Activated CD8-positive, alpha-beta memory T cell treated with anti-CD3 and anti-CD28 coated beads for 4 hours (primary cell): Measurements from ENCODE around the gene TTC33.
"Not testable (repeated sequence)": the region's sequence is repeated elsewhere in the genome, so short reads cannot be mapped to it uniquely, and the experiment has no call there.

Experiments used
- DNase-seq, 2 donors: peaks; one replicate each; pipeline ENCODE4 v3.0.0-alpha.2; 2020; ENCODE audit warnings: low read depth in 2 of 2

Gene TTC33

DNA sequence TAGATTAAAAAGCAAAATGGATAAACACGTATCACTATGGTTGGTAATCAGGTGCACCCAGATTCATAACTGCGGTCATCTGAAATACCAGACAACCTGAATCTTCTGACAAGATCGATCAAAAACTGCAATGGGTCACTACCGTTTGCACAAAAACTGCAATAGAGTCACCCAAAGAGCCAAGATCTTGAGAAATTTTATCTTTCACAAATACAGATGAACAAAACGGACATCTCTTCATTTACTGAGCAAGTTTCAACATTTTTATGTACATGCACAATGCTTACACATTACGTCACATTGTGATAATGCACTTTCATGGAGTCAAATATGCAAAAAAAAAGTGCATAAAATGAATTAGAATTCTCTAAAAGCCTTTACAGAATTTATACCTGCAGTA is 23.8 kb upstream of the TTC33 start:
- DNase-seq: no peak

GRCh38 chr5:40778133-40778532 is 22.4 kb upstream of the TTC33 start:
- DNase-seq: no peak

GRCh38 chr5:40776658-40776977 is 20.9 kb upstream of the TTC33 start:
- no peak for DNase-seq

- no peak for DNase-seq
These were observed 20.3 kb upstream of the TTC33 start for GRCh38 chr5:40775846-40776657.

DNA sequence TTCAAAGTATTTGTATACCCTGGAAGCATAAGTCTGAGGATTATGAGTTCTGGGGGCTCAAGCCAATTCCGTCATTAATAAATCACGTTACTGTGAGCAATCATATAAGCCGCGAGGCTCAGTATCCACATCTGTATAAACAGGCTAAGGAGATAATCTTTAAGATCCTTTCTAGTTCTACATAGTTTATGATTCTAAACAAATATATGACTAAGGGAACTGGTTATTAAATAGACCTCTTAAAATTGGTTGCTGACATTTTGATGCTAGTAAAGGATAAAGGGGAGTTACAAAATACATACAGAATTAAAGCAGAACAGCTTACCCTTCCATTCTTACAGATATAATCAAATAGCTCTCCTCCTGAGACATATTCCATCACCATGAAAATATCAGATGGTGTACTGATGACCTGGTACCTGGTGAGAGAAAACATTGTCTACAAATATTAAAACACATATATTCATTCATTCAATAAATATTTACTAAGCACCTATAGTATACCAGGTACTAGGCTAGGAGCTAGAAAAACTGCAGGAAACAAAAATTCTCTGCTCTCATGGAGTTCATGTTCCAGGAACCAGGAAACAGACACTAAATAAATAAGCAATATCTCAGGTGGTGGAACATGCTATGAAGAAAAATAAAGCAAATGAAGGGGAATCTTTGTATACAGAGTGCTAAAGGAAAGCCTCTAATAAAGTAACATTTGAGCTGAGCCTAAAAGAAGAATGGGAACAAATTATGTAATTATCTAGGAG is 19.5 kb upstream of the TTC33 start:
- no peak for DNase-seq

DNA sequence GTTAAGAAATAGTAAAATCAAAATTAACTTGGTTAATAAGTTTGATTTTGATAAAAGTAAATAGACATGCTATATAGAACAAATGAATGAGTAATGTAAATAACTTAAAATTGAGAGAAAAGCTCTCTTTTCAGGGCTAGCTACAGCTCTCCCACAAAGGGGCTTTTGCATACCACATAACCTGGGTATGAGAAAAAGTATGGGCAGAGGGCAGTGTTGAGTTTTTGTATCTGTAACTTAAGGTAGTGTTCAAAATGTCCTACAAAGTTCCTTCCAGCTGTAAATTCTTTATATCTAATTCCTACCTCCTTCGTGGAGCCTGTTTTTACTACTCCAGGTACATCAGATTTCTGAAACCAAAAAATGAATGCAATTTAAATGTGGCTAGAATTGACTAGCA is 18.9 kb upstream of the TTC33 start:
- DNase-seq: no peak

DNA sequence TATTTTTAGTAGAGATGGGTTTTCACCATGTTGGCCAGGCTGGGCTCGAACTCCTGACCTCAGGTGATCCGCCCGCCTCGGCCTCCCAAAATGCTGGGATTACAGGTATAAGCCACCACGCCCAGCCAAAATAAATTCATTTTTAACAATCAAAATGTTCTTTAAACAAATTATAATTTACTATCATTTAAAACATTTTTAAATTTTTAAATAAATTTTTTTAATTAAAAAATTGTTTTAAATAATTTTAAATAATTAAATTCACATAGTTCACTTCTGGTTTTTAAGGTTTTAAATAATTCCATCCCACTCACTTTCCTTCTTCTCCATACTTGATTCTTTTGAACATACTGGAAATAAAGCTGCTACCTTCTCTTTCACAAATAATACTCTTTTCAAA is 15.0 kb upstream of the TTC33 start:
- no peak for DNase-seq

DNA sequence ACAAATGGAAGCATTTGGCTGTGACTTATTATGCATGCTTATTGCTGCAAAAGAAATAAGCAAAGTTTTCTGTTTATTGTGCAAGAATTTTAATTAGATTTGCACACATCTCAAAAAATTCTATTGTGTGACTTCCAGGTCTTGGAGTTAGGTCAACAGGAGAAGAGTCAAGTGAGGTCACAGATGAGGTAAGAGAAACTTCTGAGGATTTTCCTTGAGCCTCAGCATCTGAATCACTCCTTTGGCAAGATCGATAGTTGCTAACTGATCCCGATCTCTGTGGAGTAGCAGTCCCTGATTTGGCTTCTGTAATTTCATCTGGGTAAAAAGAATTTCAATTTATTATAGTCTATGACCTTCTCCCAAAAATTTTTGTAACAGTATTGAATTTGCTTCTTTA is 6.9 kb upstream of the TTC33 start:
- DNase-seq: no peak

DNA sequence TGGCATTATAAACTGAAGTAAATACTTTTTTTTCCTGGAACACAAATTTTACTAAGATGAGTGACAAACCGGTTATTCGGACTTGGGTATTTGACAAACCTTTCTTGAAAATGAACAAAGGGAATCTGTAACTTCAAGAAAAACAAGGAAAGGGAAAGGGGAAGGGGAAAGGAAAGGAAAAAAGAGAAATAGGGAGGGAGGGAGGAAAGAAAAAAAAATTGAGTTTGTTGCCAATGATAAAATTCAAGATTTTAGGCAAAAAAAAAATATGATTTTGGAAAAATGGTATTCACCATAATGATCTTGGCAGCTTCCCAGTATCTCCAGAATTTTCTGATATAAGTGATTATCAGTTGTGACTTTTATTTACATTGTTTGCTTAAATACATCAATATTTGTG is 1.6 kb upstream of the TTC33 start:
- no peak for DNase-seq

GRCh38 chr5:40755093-40755406 is 711 bp downstream of the TTC33 start:
- DNase-seq: peak; percentile 35 to 44

DNA sequence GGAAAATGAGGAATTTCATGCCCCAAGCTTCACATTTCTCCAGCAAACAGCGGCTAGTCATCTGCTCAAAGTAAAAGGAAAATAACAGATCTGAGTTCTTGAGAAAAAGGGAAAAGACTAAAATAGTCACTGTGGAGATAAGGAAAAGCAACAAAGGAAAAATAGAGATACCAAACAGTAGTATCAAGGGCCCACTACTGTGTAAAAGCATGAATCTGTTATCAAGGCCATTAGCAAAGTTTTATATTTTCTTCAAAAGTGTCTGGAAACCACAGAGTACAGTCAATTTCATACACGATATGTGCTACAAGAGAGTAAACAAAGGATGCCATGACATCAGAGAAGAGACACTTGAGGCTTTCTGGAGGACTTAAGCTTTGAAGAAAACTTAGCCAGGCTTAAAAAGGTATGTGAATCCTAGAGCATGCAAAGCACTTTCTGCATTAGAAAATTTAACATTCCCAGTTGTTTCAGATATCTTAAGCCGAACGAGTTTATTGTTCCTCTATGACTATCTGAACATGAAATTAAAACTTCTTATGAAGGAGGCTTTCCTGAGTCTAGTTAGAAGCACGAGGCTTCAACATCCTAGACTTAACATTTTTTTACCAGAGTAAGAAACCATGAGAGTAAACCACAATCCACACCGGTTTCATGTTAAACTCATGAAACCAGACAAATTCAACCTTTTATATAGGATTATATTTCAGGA is 1.2 kb downstream of the TTC33 start:
- no peak for DNase-seq

GRCh38 chr5:40746703-40747102 is 9.1 kb downstream of the TTC33 start:
- no peak for DNase-seq

DNA sequence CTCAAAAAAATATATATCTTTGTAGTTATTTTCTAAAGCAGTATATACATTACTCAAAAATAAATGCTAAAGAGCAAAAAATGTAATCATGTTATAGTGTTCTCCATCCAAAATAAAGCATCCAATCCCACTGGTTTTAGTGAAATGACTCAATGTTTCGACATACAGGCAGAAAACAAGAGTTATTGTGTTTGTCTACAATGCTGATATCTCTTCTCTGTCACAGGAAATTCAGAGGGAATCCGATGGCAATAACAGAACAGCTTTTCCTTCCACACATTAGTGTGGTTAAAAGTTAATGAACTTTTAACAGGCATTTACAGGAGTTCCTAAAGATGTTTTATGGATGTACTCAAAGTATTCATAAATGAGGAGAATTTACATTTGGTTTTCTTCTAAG is 12.0 kb downstream of the TTC33 start:
- no peak for DNase-seq

DNA sequence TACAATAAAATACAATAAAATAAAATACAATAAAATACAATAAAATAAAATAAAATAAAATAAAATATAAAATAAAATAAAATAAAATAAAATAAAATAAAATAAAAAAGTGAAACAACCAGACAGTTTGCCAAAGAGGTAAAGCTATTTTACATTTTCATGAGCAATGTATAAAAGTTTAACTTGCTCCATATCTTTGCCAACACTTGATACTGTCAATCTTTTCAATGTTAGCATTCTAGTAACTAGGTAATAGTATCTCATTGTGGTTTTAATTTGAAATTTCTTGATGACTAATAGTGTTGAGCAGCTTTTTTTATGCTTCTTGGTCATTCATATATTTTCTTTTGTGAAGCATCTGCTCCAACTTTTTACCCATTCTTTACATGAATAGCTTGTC is 17.3 kb downstream of the TTC33 start:
- DNase-seq: no peak

GRCh38 chr5:40736103-40736875 is 19.5 kb downstream of the TTC33 start:
- no peak for DNase-seq

- DNase-seq: no peak
These were observed 20.2 kb downstream of the TTC33 start for GRCh38 chr5:40735609-40736008.

GRCh38 chr5:40734986-40735385 is 20.8 kb downstream of the TTC33 start:
- DNase-seq: no peak

GRCh38 chr5:40733879-40734563 is 21.7 kb downstream of the TTC33 start:
- DNase-seq: no peak

GRCh38 chr5:40733434-40733833 is 22.3 kb downstream of the TTC33 start:
- DNase-seq: no peak

GRCh38 chr5:40722497-40722911 is 33.3 kb downstream of the TTC33 start:
- not testable (repeated sequence) for DNase-seq

DNA sequence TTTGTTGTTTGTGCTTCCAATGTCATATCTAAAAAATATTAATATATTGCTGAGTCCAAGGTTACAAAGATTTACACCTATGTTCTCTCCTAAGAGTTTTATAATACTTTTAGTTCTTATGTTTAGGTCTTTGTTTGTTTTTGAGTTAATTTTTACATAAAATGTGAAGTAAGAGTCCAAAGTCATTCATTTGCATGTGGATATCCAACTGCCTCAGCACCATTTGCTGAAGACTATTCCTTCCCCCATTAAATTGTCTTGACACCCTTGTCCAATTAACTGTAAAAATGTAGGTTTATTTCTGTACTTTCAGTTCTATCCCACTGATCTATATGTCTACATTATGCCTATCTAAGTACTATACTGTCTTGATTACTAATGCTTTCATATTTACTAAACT is 35.7 kb downstream of the TTC33 start:
- DNase-seq: no peak

GRCh38 chr5:40717281-40717680 is 38.5 kb downstream of the TTC33 start:
- no peak for DNase-seq
